T47D (cell line): ENCODE measurements around the gene ELAVL3.

Experiments
- DNase-seq, 2 experiments: peaks; one replicate each; pipeline versions ENCODE4 v3.0.0 to v3.0.0-alpha.2; 2011 to 2012; ENCODE audit warnings: low read depth in 1 of 2, low spot score in 1 of 2
- JUND ChIP-seq: IDR thresholded peaks from 2 replicates; pipeline ENCODE4 v1.6.1; 2012; ENCODE audit warnings: low read depth
- in situ Hi-C: cut with HindIII; loops from 2 replicates; pipeline ENCODE4 v1.10.0; 2016; ENCODE audit warnings: low sequenced_read_pairs, low pct_unique_long_range_greater_than_20kb

Gene ELAVL3

GRCh38 chr19:11480715-11481533 is at the start of gene ELAVL3:
Gene ELAVL3 (minus strand): TSS chr19:11481046. CDS start chr19:11480608, 438 bp downstream.
- no peak for DNase-seq
- TF ChIP-seq JUND = no peak
- in situ Hi-C loops = no loop called here

GRCh38 chr19:11530432-11530831 is 49.6 kb upstream of the ELAVL3 start:
- no peak for TF ChIP-seq JUND
- in situ Hi-C loops = no loop called here
- peak; percentile 80 to 97 for DNase-seq

GRCh38 chr19:11528551-11529341 is 47.9 kb upstream of the ELAVL3 start, which contains the start of gene ECSIT:
Gene ECSIT (minus strand): TSS chr19:11529134. CDS start chr19:11519170, 9,964 bp downstream.
- in situ Hi-C loops = no loop called here
- DNase-seq = peak; percentile 87 to 98
- no peak for TF ChIP-seq JUND

- DNase-seq = no peak
- in situ Hi-C loops = no loop called here
- TF ChIP-seq JUND = no peak
These were observed 38.3 kb upstream of the ELAVL3 start for GRCh38 chr19:11519138-11519537.

- in situ Hi-C loops = no loop called here
- no peak for TF ChIP-seq JUND
- no peak for DNase-seq
These were observed 33.1 kb upstream of the ELAVL3 start for GRCh38 chr19:11513946-11514345.

GRCh38 chr19:11510444-11510843 is 29.6 kb upstream of the ELAVL3 start:
- TF ChIP-seq JUND = no peak
- in situ Hi-C loops = no loop called here
- no peak for DNase-seq

- no peak for TF ChIP-seq JUND
- no peak for DNase-seq
- in situ Hi-C loops = no loop called here
These were observed 26.7 kb upstream of the ELAVL3 start for GRCh38 chr19:11507370-11508078.

- in situ Hi-C loops = no loop called here
- DNase-seq = no peak
- TF ChIP-seq JUND = no peak
These were observed 26.1 kb upstream of the ELAVL3 start for GRCh38 chr19:11506967-11507366.

GRCh38 chr19:11506101-11506555 is 25.3 kb upstream of the ELAVL3 start:
- in situ Hi-C loops = no loop called here
- DNase-seq = no peak
- no peak for TF ChIP-seq JUND

GRCh38 chr19:11505504-11506100 is 24.8 kb upstream of the ELAVL3 start, which contains the start of gene ZNF653:
Gene ZNF653 (minus strand): TSS chr19:11505839. CDS start chr19:11505786, 53 bp downstream.
- TF ChIP-seq JUND = no peak
- DNase-seq = peak; percentile 94 to 96
- in situ Hi-C loops = no loop called here

- in situ Hi-C loops = no loop called here
- peak; percentile 89 to 96 for DNase-seq
- TF ChIP-seq JUND = no peak
These were observed 24.2 kb upstream of the ELAVL3 start for GRCh38 chr19:11505032-11505503.
